ENCODE measurements around the gene CBARP. TPM values are rescaled to one million over a fixed set of nuclear protein-coding genes. Genes with fewer than 3 reads are reported as not detected.

Gene CBARP
- polyA plus RNA-seq, 1 of the 3 experiments (the other 2 are of a cell fraction): 5.1 TPM

- no peak for TF ChIP-seq MAX (IDR thresholded peaks at IDR 0.05; ENCODE audit: low read depth)
- TF ChIP-seq TEAD4 (IDR thresholded peaks at IDR 0.05; ENCODE audit: borderline replicate concordance, insufficient read depth): peak; percentile 79
- no peak for TF ChIP-seq PBX3 (IDR thresholded peaks at IDR 0.05)
- no peak for TF ChIP-seq YY1 (IDR thresholded peaks at IDR 0.05; ENCODE audit: low read depth)
- TF ChIP-seq ELF1 (IDR thresholded peaks at IDR 0.05): no peak
- no peak for TF ChIP-seq RAD21 (IDR thresholded peaks at IDR 0.05; ENCODE audit: low read length)
- no peak for TF ChIP-seq CHD2 (IDR thresholded peaks at IDR 0.05; ENCODE audit: low read length, partially characterized antibody)
- peak in 1 of 2 experiments; percentile 39; a peak in 1 of 4 replicates for TF ChIP-seq EP300 (IDR thresholded peaks at IDR 0.05; ENCODE audit: borderline replicate concordance in 1 of 2, low read depth in 1 of 2, low read length in 1 of 2)
- TF ChIP-seq NFIC (IDR thresholded peaks at IDR 0.05; ENCODE audit: borderline replicate concordance): no peak
- TF ChIP-seq RCOR1 (IDR thresholded peaks at IDR 0.05; ENCODE audit: low read length): no peak
- TF ChIP-seq USF2 (IDR thresholded peaks at IDR 0.05; ENCODE audit: borderline replicate concordance, low read depth, low read length): no peak
- no peak for TF ChIP-seq TAF1 (IDR thresholded peaks at IDR 0.05; ENCODE audit: borderline replicate concordance, low read depth, low read length)
- TF ChIP-seq MEF2A (IDR thresholded peaks at IDR 0.05; ENCODE audit: borderline replicate concordance, low read depth): no peak
- TF ChIP-seq GATA2 (CRISPR knock-in tag; IDR thresholded peaks at IDR 0.05): no peak
- peak; percentile 95 for TF ChIP-seq JUND (IDR thresholded peaks at IDR 0.05)
- TF ChIP-seq FOSL2 (IDR thresholded peaks at IDR 0.05; ENCODE audit: borderline replicate concordance, low read depth): peak; percentile 97
- TF ChIP-seq ZBTB33 (IDR thresholded peaks at IDR 0.05; ENCODE audit: borderline replicate concordance, low read depth): no peak
- TF ChIP-seq FOXJ3 (CRISPR knock-in tag; IDR thresholded peaks at IDR 0.05): no peak
- TF ChIP-seq SMC3 (IDR thresholded peaks at IDR 0.05; ENCODE audit: low read depth, low read length): no peak
Observed at GRCh38 chr19:1264801-1265614, 27.2 kb upstream of the CBARP start (continued).

All from SK-N-SH (cell line).